Coronary artery (tissue), 2 donors: ENCODE data around the gene DNMBP.

ENCODE experiments used
- DNase-seq: peaks from one replicate; pipeline ENCODE4 v3.0.0-alpha.2; 2017; ENCODE audit warnings: low spot score
- H3K27ac ChIP-seq, 2 donors: fragments of 200-600 bp; sonication (generic); one replicate each; pipeline ENCODE4 v1.5.1; 2016 to 2019
- H3K4me3 ChIP-seq: fragments of 200-600 bp; sonication (generic); 2 replicates; pipeline ENCODE4 v1.5.1; 2016; ENCODE audit warnings: mild to moderate bottlenecking, moderate library complexity
- CTCF ChIP-seq: fragments of 200-600 bp; sonication (generic); IDR thresholded peaks from one replicate; pipeline ENCODE4 v1.5.1; 2019; ENCODE audit warnings: antibody characterized with exemption

The DNMBP gene

GRCh38 chr10:100043796-100044195, 34.0 kb upstream of the DNMBP start:
- DNase-seq: peak; percentile 79
- Histone ChIP-seq H3K4me3 (no peak overlapping the region), H3K27ac (peak overlapping the region in 1 of 2 donors; percentile 72)
- no peak for TF ChIP-seq CTCF

- H3K27ac ChIP-seq: peak overlapping the region in 1 of 2 donors; percentile 72
- H3K4me3 ChIP-seq: no peak overlapping the region
- TF ChIP-seq CTCF: no peak
- DNase-seq: no peak
Observed at GRCh38 chr10:100043344-100043743, 33.6 kb upstream of the DNMBP start.

DNA sequence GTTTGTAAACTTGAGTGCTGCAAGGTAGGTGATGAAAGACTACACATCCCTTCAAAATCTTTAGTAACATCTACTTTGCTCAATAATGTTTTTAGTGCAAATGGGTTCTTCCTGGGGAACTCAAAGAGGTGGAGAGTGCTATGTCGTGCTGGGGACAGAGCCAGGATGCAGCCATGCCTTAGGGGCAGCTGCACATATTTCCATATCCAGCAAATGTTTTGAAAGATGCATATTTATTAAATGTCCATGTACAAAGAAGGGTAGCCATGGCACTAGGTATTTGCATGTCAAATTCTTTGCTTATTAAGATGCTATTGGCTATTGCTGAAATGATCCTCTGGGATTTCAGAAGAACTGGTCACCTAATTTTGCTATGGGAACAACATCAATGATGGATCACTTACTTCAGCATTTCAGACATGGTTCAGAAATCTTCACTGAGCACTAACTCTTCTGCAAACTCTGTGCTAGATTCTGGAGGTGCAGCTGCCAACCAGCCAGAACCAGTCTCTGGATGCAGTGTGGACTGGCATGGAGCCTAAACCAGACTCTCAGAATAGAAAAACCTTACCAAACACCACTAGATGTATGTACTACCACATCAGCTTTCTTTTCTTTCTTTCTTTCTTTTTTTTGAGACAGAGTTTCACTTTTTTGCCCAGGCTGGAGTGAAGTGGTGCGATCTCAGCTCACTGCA, 31.7 kb upstream of the DNMBP start:
- no peak for DNase-seq
- no peak overlapping the region for H3K4me3 ChIP-seq
- TF ChIP-seq CTCF: no peak
- no peak overlapping the region for H3K27ac ChIP-seq

DNA sequence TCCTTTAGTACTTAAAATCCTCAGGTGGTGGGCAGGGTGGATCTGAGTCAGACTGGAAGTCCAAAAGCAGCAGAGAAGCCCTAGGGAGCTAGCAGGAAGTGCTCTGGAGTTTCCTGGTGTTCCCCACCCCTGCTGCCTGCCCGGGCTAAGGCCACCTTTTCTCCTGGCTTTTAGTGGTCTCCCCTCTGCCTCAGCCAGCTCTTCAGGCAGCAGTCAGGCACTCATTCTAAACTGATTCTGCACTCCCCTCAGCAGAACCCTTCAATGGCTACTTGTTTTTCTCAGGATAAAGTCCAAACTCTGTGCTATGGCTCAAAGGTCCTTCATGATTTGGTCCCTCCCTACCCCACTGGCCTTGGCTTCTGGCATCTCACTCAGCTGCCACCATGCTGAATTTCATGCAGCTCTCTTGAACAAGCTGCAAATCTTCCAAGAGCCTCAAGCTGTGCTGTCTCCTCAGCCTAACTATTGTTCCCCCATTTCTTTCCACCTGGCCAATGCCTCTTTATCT, 28.9 kb upstream of the DNMBP start:
- Histone ChIP-seq H3K4me3 (no peak overlapping the region), H3K27ac (no peak overlapping the region)
- no peak for DNase-seq
- no peak for TF ChIP-seq CTCF

GRCh38 chr10:100037758-100038315, 28.1 kb upstream of the DNMBP start:
- no peak for TF ChIP-seq CTCF
- no peak for DNase-seq
- no peak overlapping the region for H3K4me3 ChIP-seq
- no peak overlapping the region for H3K27ac ChIP-seq

DNA sequence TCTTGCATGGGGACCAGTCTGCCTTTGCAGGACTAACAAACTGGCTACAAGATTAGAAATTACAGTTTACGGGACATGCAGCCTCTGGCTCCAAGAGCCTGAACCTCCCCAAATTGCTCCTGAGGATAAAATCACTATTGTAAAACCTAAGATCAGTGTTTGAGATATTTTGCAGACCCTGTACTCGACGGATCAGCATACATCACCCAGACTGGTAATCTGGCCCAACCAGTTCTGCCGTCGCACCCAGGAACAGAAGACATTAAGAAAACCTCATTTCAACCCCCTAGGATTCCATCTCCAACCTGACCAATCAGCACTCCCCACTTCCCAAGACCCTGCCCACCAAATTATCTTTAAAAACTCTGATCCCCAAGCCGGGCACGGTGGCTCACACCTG, 27.1 kb upstream of the DNMBP start:
- no peak overlapping the region for H3K27ac ChIP-seq
- DNase-seq: no peak
- TF ChIP-seq CTCF: no peak
- H3K4me3 ChIP-seq: no peak overlapping the region
